ENCODE measurements around the gene SLC49A3. TPM values are rescaled to one million over a fixed set of nuclear protein-coding genes. Genes with fewer than 3 reads are reported as not detected.

SLC49A3 gene
- total and polyA plus RNA-seq, 2 of the 13 experiments (the other 11 are each of a cell fraction or from before 2014, with no cell fraction given), result 0.07 to 0.17 TPM

- TF ChIP-seq, protein P1, sequence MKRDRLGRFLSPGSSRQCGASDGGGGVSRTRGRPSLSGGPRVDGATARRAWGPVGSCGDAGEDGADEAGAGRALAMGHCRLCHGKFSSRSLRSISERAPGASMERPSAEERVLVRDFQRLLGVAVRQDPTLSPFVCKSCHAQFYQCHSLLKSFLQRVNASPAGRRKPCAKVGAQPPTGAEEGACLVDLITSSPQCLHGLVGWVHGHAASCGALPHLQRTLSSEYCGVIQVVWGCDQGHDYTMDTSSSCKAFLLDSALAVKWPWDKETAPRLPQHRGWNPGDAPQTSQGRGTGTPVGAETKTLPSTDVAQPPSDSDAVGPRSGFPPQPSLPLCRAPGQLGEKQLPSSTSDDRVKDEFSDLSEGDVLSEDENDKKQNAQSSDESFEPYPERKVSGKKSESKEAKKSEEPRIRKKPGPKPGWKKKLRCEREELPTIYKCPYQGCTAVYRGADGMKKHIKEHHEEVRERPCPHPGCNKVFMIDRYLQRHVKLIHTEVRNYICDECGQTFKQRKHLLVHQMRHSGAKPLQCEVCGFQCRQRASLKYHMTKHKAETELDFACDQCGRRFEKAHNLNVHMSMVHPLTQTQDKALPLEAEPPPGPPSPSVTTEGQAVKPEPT (CRISPR knock-in tag; IDR thresholded peaks at IDR 0.05; ENCODE audit: low read depth), result no peak
- peak; percentile 77 for TF ChIP-seq RARA (CRISPR knock-in tag; IDR thresholded peaks at IDR 0.05)
- no peak for TF ChIP-seq FUBP1 (CRISPR knock-in tag; IDR thresholded peaks at IDR 0.05; ENCODE audit: borderline replicate concordance)
- TF ChIP-seq KAT8 (CRISPR knock-in tag; IDR thresholded peaks at IDR 0.05), result no peak
- peak; percentile 54 for TF ChIP-seq NR2F6 (IDR thresholded peaks at IDR 0.05)
- TF ChIP-seq NR2F6 (CRISPR knock-in tag; IDR thresholded peaks at IDR 0.05), result peak; percentile 48; the same call in 1 of the 2 replicates
- TF ChIP-seq, protein P2, sequence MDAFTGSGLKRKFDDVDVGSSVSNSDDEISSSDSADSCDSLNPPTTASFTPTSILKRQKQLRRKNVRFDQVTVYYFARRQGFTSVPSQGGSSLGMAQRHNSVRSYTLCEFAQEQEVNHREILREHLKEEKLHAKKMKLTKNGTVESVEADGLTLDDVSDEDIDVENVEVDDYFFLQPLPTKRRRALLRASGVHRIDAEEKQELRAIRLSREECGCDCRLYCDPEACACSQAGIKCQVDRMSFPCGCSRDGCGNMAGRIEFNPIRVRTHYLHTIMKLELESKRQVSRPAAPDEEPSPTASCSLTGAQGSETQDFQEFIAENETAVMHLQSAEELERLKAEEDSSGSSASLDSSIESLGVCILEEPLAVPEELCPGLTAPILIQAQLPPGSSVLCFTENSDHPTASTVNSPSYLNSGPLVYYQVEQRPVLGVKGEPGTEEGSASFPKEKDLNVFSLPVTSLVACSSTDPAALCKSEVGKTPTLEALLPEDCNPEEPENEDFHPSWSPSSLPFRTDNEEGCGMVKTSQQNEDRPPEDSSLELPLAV (CRISPR knock-in tag; conservative IDR thresholded peaks at IDR 0.05; ENCODE audit: low read depth), result no peak
- no peak for TF ChIP-seq MED8 (CRISPR knock-in tag; IDR thresholded peaks at IDR 0.05; ENCODE audit: insufficient replicate concordance)
- no peak for TF ChIP-seq SATB2 (CRISPR knock-in tag; IDR thresholded peaks at IDR 0.05)
- no peak for TF ChIP-seq ZNF275 (CRISPR knock-in tag; IDR thresholded peaks at IDR 0.05; ENCODE audit: borderline replicate concordance)
- no peak for TF ChIP-seq KLF13 (CRISPR knock-in tag; IDR thresholded peaks at IDR 0.05)
- TF ChIP-seq RXRA (CRISPR knock-in tag; IDR thresholded peaks at IDR 0.05), result peak; percentile 58; the same call in 1 of the 2 replicates
- TF ChIP-seq, protein P3, sequence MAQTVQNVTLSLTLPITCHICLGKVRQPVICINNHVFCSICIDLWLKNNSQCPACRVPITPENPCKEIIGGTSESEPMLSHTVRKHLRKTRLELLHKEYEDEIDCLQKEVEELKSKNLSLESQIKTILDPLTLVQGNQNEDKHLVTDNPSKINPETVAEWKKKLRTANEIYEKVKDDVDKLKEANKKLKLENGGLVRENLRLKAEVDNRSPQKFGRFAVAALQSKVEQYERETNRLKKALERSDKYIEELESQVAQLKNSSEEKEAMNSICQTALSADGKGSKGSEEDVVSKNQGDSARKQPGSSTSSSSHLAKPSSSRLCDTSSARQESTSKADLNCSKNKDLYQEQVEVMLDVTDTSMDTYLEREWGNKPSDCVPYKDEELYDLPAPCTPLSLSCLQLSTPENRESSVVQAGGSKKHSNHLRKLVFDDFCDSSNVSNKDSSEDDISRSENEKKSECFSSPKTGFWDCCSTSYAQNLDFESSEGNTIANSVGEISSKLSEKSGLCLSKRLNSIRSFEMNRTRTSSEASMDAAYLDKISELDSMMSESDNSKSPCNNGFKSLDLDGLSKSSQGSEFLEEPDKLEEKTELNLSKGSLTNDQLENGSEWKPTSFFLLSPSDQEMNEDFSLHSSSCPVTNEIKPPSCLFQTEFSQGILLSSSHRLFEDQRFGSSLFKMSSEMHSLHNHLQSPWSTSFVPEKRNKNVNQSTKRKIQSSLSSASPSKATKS (CRISPR knock-in tag; IDR thresholded peaks at IDR 0.05), result no peak
- TF ChIP-seq ZBTB37 (CRISPR knock-in tag; IDR thresholded peaks at IDR 0.05), result no peak
Observed at GRCh38 chr4:657834-658667, 30.9 kb downstream of the SLC49A3 start (continued).
